Smooth muscle cell (in vitro differentiated cells): ENCODE data around the gene HAO2. TPM values are rescaled to one million over a fixed set of nuclear protein-coding genes. Genes with fewer than 3 reads are reported as not detected.

Experiments used
- DNase-seq: peaks from one replicate; lab custom pipeline; 2025; ENCODE audit not compliant: unreplicated experiment; lab: John Stamatoyannopoulos, UW
- H2AFZ ChIP-seq: fragments of 200-600 bp; sonication (generic); 2 replicates; pipeline ENCODE4 v1.6.0; 2016; ENCODE audit warnings: antibody characterized with exemption, low read depth, mild to moderate bottlenecking
- H3F3A ChIP-seq: fragments of 200-600 bp; sonication (generic); 2 replicates; pipeline ENCODE4 v1.6.0; 2017; ENCODE audit warnings: antibody characterized with exemption, low read depth
- H3K27ac ChIP-seq: fragments of 200-600 bp; sonication (generic); 2 replicates; pipeline ENCODE4 v1.5.1; 2016; ENCODE audit warnings: low read depth, mild to moderate bottlenecking
- H3K27me3 ChIP-seq: fragments of 200-600 bp; sonication (generic); 2 replicates; pipeline ENCODE4 v1.6.1; 2016; ENCODE audit warnings: low read depth, mild to moderate bottlenecking
- H3K36me3 ChIP-seq: fragments of 200-600 bp; sonication (generic); 2 replicates; pipeline ENCODE4 v1.5.1; 2016; ENCODE audit warnings: low read depth
- H3K4me1 ChIP-seq: fragments of 200-600 bp; sonication (generic); 2 replicates; pipeline ENCODE4 v1.5.1; 2016; ENCODE audit warnings: low read depth
- H3K4me2 ChIP-seq: fragments of 200-600 bp; sonication (generic); 2 replicates; pipeline ENCODE4 v1.6.0; 2016; ENCODE audit warnings: mild to moderate bottlenecking
- H3K4me3 ChIP-seq: fragments of 200-600 bp; sonication (generic); 2 replicates; pipeline ENCODE4 v1.5.1; 2016; ENCODE audit warnings: mild to moderate bottlenecking
- H3K79me2 ChIP-seq: fragments of 200-600 bp; sonication (generic); 2 replicates; pipeline ENCODE4 v1.6.0; 2016; ENCODE audit warnings: low read depth, mild to moderate bottlenecking
- H3K9ac ChIP-seq: fragments of 200-600 bp; sonication (generic); 2 replicates; pipeline ENCODE4 v1.6.0; 2016; ENCODE audit warnings: low read depth
- H3K9me3 ChIP-seq: fragments of 200-600 bp; sonication (generic); replicated peaks from 2 replicates; pipeline ENCODE4 v1.5.1; 2016; ENCODE audit warnings: low read depth
- H4K20me1 ChIP-seq: fragments of 200-600 bp; sonication (generic); 2 replicates; pipeline ENCODE4 v1.6.0; 2016; ENCODE audit warnings: low read depth
- CTCF ChIP-seq: fragments of 200-600 bp; sonication (generic); IDR thresholded peaks from 2 replicates; pipeline ENCODE4 v1.5.1; 2017; ENCODE audit warnings: borderline replicate concordance, mild to moderate bottlenecking, antibody characterized with exemption; ENCODE audit not compliant: insufficient read depth, poor library complexity, severe bottlenecking
- WGBS: methylation state at CpG from one replicate; pipeline ENCODE4 v1.1.7; 2016; ENCODE audit warnings: low lambda C conversion rate; 5-methylcytosine and 5-hydroxymethylcytosine counted together
- polyA plus RNA-seq: library from polyadenylated mRNA; unstranded; fragments of >200 nt; fragmentation: Nextera tagmentation; extraction: Ambion mirVana; gene quantifications from 2 replicates; pipeline ENCODE4 v1.2.1, GENCODE V29; 2016
- total RNA-seq: library from RNA; depleted of rRNA; stranded (reverse); fragments of >200 nt; gene quantifications from 2 replicates; pipeline ENCODE4 v1.2.3, GENCODE V29; 2014

HAO2 gene
- total and polyA plus RNA-seq, 2 experiments from 2014 or later, result not detected

GRCh38 chr1:119367432-119368124, 1.0 kb upstream of the HAO2 start:
- H3K4me1 ChIP-seq, result no peaks in the 10 kb centered on the region
- H4K20me1 ChIP-seq, result no peaks in the 10 kb centered on the region
- 63% methylated on average over 13 of the region's 13 CpGs for WGBS
- H3K9ac ChIP-seq, result no peak overlapping the region
- no peak overlapping the region for H2AFZ ChIP-seq
- no peak overlapping the region for H3K27ac ChIP-seq
- H3F3A ChIP-seq, result no peaks in the 10 kb centered on the region
- no peaks in the 10 kb centered on the region for H3K36me3 ChIP-seq
- DNase-seq, result no peak
- peaks cover 9% of the 10 kb centered on the region for H3K27me3 ChIP-seq
- no peaks in the 10 kb centered on the region for H3K79me2 ChIP-seq
- TF ChIP-seq CTCF, result peak; percentile 94
- no peak overlapping the region for H3K4me3 ChIP-seq
- no peak overlapping the region for H3K4me2 ChIP-seq
- H3K9me3 ChIP-seq, result no peaks in the 10 kb centered on the region

GRCh38 chr1:119370748-119371147, 2.2 kb downstream of the HAO2 start:
- Histone ChIP-seq H3K9me3 (no peaks in the 10 kb centered on the region), H3K4me2 (no peak overlapping the region), H3K36me3 (no peaks in the 10 kb centered on the region), H2AFZ (no peak overlapping the region), H3K4me1 (peaks cover 6% of the 10 kb centered on the region), H3F3A (peaks cover 5% of the 10 kb centered on the region), H3K27ac (no peak overlapping the region), H3K9ac (no peak overlapping the region), H4K20me1 (no peaks in the 10 kb centered on the region), H3K27me3 (peaks cover 9% of the 10 kb centered on the region), H3K4me3 (no peak overlapping the region), H3K79me2 (no peaks in the 10 kb centered on the region)
- 89% methylated on average over 2 of the region's 2 CpGs for WGBS
- no peak for DNase-seq
- no peak for TF ChIP-seq CTCF

GRCh38 chr1:119371815-119372214, 3.2 kb downstream of the HAO2 start:
- Histone ChIP-seq H3K4me3 (no peak overlapping the region), H3K9ac (no peak overlapping the region), H3K79me2 (no peaks in the 10 kb centered on the region), H3K4me1 (peaks cover 6% of the 10 kb centered on the region), H3F3A (peaks cover 5% of the 10 kb centered on the region), H2AFZ (peak overlapping the region; percentile 23), H4K20me1 (no peaks in the 10 kb centered on the region), H3K27ac (no peak overlapping the region), H3K36me3 (no peaks in the 10 kb centered on the region), H3K27me3 (peaks cover 9% of the 10 kb centered on the region), H3K4me2 (no peak overlapping the region), H3K9me3 (no peaks in the 10 kb centered on the region)
- 79% methylated on average over 2 of the region's 2 CpGs for WGBS
- TF ChIP-seq CTCF, result no peak
- no peak for DNase-seq
